GM20431 (cell line): ENCODE measurements around the gene HS6ST1.

Experiments
- in situ Hi-C: fragments of 300-500 bp; cut with MseI, MboI; formaldehyde crosslinking; loops from one replicate; pipeline ENCODE4 v1.15.0; 2020; ENCODE audit warnings: low sequenced_read_pairs; ENCODE audit not compliant: unreplicated experiment

Gene HS6ST1

DNA sequence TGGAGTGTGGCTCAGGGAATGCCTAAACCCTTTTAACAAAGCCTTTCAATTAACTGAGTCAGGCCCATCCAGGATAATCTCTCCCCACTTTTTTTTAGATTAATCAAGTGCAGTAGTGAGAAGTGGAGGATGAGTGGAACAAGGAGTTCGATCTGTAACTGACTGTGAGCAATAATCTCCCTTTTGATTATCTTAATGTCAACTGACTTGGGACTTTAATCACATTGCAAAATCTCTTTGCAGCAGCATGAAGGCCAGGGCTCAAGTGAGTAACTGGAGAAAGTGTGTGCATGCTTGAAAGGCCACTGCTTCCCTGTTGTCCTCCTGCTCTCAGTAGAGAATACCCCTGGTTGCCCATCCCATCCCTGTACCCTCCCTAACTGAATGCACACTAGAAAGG lies 32.1 kb upstream of the HS6ST1 start:
- in situ Hi-C loops = no loop called here

DNA sequence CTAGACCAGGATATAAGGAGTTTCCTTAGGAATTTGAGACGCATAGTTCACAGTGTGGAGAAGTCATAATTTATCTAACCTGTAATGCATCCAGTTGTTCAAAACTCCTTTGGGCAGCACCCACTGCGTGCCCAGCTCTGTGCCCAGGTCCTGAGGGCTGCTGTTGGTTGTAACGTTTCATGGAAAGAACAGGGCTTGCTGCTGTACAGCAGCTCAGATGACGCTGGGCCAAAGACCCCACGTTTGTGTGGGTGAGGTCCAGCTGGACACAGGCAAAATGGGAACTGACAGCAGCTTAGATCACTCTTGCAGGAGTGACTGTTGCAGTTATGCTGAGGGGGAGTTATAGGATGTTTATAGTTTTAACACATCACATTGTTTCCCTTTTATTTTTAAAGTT lies 30.0 kb upstream of the HS6ST1 start:
- in situ Hi-C loops = no loop called here

DNA sequence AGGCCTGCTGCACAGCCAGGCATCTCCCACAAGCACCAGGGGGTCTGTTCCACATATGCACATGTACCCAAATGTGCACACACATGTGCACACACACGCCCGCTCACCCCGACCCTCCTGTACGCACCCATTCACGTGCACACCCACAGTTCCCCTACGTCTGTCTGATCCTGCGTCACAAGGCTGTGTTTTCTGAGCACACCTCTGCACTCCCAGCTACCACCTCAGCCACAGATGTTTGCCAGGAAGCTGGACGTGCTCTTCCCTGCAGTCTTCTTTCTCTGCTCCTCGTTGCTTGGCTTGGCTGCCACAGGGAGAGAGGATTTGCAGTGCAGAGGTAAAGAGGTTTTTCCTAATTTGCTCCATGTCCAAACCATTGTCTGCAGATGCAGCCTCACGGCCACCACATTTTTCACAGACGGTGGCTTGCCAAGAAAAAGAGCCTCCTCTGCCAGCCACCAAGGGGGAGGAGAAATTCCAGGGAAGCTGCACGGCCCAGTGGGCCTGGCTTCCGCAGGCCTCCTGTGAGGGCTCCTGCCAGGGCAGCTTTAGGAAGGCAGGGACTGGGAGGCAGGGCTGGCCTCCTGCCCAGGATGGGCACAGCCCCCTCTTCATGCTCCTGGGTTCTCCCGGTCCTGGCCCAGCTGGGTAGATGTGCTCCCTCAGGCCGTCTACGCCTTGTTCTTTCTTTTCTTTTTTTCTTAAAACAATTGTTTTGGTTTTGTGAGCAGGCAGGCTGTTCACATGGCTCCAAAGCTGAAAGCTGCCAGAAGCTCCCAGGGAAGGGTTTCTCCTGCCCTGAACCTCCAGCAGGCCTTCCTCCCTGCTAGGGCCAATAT lies 29.3 kb upstream of the HS6ST1 start:
- in situ Hi-C loops = no loop called here

DNA sequence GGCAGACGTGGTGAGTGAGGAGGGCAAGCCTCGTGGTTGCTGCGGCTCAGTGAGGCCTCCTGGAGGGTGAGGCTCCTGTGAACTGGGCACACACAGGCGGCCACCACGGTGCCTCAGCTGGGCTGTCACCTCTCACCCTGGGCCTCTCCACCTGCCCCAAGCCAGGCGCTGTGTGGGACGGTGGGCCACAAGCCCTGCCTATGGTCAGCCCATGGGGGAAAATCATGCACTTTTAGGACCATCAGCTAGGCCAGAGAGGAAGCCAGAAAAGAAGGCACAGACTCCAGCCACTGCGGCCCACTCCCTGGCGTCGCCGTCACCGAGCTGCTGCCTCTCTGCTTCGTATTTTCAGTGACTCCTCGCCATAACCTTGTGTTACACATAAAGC lies 28.5 kb upstream of the HS6ST1 start:
- in situ Hi-C loops = no loop called here

DNA sequence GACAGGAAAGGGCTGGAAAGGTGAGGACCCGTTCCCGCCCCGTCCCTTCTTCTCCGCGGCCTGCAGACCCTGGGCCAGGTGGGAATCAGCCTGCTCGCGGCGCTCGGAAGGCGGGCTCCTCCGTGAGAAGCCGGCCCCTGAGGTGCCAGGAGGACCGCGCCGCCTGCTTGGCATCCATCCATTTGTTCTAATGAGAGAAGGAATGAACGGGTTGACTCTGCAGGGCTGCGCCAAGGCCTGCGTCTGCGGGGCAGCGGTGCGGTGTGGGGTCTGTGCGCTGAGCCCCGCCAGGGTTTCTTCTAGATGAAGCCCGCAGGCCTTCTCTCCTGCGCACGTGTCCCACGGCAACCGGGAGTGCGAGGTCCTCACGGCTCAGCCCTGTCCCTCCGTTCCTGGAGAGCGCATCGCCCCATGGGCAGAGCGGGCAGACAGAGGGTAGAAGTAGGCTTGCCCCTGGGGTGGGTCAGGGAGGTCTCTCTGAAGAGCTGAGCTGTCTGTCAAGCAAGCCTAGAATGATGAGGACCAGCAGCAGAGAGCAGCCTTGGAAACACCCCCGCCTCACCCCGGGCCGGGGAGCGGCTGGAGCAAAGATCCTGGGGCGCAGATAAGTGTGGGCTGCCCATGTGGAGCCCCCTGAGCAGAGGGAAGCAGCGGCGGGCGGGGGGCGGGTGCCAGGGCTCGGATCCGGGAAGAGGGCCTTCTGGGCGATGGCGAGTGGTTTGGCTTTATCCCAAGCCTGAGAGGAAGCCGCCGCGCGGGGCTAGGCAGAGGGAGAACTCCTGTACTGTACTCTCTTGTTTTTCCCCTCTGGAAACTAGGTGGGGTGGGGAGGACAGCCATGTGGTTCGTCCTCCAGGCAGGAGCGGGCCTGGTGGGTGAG lies 27.9 kb upstream of the HS6ST1 start:
- in situ Hi-C loops = no loop called here

DNA sequence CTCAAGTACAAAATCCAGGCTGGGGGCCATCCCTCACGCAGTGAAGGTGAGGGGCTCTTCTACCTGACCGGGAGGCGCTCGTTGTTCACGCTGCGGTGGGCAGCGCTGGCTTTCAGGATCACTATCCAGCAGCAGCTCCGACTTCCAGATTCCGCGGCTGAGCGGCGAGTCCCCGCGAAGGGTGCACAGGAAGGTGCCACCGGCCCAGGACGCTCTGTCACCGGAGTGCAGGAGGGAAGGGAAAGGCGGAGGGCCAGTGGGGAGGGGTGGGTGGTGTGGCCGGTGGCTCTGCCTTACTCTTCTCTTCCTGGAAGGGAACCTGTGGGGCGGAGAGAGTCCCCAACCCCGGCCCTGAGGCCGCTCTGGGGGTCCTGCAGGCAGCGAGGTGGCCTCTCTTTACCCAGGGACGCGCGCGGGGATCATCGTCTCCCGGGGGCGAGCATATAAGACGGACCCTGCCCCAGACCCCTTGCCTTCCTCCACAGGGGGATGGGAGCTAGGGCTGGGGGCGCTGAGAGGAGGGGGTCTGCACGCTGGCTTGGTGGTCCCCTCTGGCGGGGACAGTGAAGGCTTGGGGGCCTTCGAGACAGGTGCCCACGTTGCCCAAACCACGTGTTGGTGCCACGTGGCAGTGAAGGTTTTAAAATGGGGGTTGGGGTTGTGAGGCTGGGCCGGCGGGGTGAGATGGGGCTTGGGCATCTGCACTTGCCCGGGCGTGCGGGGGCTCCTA lies 26.9 kb upstream of the HS6ST1 start:
- in situ Hi-C loops = no loop called here

DNA sequence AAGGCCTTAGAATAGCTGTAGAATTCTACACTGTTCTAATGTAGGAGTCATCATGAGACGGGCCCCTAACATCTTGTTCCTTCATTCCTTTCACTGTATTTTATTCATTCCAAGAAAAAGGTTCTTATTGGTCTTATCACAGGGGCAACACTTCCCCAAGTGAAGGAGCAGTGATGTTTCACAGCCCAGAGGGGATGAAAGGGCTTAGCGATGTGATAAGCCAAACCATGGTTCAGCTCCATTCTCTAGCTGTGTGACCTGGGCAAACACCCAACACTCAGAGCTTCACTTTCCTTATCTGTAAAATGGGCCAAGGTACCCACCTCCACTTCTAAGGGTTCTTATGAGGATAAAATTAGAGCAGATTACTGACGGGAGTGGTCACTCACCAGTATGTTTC lies 25.4 kb upstream of the HS6ST1 start:
- in situ Hi-C loops = no loop called here

DNA sequence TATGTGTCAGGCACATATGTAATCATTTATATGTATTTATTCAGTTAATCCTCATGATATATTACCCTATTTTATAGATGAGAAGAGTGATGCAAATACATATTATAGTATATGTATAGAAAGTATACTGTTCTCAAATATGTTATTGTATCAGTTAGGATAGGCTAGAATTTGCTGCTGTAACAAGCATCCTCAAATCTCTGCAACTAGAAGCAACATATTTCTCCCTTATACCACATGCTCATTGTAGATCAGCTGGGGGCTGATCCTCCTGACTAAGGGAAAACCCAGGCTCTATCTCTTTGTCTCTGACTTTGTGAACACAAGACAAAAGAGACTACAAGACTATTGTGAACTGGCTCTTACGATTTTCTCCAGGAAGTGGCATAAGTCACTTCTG lies 24.8 kb upstream of the HS6ST1 start:
- in situ Hi-C loops = no loop called here

DNA sequence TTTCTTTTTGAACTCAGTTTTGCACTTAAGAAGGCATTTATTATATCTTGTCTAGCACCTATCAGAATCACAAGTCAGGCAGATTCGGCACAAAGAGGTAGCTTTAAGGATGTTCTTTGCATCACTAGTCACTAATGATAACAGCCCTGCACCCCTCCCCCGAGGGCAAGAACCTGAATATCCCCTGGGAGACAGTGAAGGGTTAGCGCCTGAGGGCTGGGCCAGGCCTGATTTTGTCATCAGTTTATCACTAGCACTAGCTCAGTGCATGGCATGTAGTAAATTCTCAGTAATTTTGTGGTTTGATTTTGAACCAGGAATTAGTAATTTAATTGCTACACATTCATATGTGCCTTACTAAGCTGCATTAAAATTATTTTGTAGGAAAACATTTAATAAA lies 23.9 kb upstream of the HS6ST1 start:
- in situ Hi-C loops = no loop called here

DNA sequence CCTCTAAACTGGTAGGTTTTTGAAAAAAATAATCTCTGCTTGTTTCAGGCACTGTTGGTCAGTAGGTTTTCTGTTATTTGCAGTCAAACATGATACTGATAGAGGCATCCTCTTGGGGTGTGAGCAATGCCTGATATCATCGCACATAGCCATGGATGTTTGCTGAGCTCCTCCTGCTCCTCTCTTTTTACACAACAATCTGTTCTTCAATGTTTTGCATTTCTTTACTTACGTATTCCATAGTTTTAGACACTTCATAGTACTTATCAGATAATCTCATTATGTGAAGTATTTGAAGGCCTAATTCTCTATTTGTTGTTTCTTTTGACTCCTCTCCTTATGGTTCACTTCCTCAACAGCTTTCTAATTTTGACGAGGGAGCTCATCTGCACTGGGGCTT lies 23.0 kb upstream of the HS6ST1 start:
- in situ Hi-C loops = no loop called here

DNA sequence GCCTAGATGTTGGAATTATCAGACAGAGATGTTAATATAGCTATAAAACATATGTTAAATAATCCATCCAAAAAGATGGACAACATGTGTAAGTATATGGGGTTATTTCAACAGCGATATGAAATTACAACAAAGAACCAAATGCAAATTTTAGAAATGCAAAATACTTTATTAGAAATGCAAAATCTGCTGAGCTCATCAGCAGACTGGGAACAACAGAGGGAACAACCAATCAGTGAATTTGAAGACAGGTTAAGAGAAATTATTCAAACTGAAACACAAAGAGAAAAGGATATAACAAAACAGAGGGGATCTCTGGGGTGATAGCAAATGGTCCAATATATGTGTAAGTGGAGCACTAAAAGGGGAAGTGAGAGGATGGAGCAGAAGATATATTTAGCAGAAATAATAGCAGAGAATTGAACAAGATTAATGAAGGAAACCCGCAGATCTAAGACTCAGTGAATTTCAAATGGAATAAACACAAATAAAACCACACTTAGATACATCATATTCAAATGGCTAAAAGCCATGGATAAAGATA lies 13.5 kb upstream of the HS6ST1 start:
- in situ Hi-C loops = no loop called here

DNA sequence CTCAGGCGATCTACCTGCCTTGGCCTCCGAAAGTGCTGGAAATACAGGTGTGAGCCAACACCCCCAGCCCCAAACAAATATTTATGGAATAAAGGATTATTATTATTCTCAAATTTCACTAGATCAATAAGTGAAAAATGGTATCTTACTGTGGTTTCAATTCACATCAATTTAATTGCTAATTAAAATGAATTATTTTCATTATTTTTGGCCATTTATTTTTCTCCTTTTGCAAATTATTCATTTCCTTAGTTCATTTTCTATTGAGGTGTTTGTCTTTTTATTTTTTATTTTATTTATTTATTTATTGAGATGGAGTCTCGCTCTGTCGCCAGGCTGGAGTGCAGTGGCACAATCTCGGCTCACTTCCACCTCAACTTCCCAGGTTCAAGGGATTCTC lies 11.9 kb upstream of the HS6ST1 start:
- in situ Hi-C loops = no loop called here

DNA sequence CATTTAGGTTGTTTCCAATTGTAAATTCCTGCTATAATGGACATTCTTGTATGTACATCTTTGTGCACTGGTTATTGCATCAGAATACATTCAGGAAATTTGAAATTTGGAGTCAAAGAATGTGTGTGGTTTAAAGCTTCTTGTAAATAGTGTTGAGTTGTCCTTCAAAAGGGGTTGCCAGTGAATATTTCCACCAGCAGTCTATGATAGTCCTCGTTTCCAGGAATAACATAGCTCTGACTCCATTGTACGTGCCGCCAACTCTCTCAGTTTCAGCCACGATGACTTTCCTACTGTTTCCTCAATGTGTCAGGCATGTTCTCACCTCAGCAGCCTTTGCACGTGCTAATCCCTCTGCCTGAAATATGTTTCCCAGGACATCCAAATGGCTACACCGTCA lies 10.9 kb upstream of the HS6ST1 start:
- in situ Hi-C loops = no loop called here

DNA sequence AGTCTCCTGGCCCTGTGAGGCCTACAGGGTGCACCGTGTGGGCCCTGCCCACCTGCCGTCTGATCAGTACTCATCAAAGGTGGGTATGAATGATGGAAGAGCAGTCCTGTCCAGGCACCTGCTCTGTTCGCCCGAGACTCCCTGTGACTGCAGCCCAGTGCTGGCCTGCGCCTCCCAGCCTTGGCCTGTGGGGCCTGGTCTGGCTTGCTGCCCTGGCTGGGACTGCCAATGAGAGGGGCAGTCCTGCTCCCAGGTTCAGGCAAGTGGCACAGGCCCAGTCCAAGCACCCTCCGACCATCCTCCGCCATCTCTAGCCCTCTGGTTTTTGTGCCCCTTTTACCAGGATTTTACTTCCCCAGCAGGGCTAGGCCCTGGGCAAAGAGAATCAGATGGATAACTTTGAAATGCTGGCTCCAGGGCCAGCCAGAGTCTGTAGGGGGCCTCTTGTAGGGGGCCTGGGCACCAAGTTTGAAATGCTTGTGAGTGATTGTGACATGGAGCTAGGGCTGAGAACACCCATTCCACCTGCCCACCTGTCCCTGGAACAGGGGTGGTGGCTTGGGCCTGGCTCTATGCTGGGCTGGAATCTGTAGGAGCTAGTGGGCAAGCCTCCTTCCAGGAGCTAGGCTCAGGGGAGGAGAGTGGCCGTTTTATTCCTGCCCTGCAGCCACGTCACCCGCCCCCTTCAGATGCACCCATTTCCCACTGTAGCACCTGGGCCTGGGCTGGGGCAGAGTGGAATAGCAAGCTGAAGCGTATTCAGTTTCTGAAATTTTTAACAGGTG lies 8.7 kb upstream of the HS6ST1 start:
- in situ Hi-C loops = no loop called here

DNA sequence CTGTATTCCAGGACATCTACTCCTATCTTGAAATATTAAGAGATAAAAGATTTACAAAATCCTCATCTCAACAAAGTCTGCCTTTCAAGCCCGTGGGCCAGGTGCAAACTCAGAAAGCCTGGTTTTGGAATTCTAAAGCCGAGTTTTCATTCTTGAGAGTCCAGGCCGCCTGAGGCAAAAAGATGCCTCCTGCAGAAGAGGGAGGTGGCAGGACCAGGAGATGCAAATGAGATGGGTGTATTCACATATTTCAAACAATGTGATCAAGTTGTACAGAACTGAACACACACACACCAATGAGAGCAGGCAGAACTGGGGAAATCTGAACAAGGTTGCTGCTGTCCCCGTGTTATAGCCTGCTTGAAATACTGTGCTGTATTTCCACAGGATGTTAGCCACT lies 7.7 kb upstream of the HS6ST1 start:
- in situ Hi-C loops = no loop called here

DNA sequence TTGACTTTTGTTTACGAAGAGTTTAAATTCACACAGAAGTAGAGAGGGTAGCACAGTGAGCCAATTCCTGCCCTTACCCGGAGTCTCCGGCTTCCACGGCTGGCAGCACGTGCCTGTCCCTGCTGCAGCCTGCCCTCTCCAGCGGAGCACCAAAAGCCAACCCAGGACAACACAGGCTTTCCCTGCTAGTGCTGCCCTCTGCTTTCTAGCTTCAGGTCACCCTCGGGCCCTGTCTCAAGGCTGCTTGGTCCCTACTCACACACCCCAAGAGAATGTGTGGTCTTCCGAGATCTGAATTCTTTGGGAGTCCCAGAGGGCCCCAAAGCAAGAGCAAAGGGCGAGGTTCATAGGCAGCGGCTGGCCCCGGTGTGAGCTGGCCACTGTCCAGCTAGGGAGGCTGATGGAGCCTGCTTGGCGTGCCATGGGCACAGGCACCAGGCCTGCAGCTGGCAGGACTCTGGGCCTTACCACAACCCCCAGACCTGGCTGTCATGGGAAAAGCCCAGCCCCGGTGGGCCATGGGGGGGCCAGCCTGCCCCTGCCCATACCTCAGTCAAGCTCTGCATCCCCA lies 7.0 kb upstream of the HS6ST1 start:
- in situ Hi-C loops = no loop called here

DNA sequence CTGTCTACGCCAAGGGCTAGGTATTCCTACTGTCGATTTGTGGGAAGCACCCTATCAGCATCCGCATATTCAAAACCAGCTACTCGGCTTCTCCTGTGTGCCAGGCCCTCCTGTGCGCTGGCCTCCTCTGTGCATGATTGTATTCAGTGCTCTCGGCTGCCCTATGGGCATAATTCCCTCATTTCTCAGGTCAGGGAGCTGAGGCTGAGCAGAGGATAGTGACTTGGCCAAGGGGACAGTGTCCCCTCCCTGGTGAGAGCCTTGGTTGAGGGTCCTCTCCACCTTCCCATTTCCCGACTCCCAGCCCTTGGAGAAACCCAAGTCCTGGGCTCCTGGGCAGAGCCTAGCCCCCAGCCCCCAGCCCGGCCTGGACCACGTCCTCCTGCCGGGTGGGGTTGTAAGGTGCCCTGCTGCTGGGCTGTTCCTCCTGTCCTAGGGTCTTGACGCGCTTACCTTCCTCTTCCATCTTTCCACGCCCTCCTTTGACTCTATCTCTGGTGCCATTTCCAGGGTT lies 6.3 kb upstream of the HS6ST1 start:
- in situ Hi-C loops = no loop called here

DNA sequence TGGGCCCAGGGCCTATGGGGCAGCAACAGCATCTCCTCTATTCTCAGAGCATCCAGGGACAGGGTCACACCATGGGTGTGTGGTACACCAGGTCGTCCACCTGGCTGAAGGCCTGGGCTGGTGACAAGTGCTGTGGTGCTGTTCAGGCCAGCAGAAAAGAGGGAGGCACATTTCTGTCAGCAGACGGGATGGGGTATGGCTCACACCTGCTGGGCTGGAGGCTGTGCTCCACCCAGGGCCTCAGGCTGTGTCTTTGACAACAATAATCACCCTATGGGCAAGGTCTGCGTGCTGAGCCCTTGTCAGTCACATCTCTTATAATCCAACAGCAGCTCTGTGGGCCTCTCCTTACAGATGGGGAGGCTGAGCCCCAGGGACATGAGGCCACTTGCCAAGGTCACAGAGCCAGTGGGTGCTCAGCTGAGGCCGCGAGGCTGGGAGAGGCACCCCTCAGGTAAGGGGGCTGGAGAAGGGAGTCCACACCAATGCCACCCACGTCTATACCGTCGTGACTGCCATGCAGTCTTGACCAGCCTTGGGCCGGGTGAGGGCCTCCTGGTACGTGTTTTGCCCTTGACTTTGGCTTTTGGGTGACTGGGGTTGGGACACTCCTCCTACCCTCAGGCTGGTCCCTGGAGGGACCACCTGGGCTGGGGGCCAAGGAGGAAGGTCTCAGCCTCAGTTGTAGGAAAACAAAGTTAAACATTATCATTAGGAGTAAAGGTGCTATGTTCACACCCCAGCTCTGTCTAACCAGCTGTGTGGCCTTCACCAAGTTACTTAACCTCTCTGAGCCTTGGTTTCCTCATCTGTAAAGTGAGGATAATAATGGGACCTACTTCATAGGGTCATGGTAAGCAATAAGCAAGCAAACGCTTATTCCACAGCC lies 5.6 kb upstream of the HS6ST1 start:
- in situ Hi-C loops = no loop called here
